ENCODE measurements around the gene RANBP17. TPM values are rescaled to one million over a fixed set of nuclear protein-coding genes. Genes with fewer than 3 reads are reported as not detected.
"Not testable (repeated sequence)": the region's sequence is repeated elsewhere in the genome, so short reads cannot be mapped to it uniquely, and the experiment has no call there.

RANBP17 gene
- total and polyA plus RNA-seq, 2 of the 4 experiments (the other 2 are of a cell fraction) = 8.2 to 29.0 TPM

GRCh38 chr5:171032435-171032973, 170.7 kb downstream of the RANBP17 start:
- in situ Hi-C loops (cut with MboI; ENCODE audit: low sequenced_read_pairs) (no loop called here), intact Hi-C loops (cut with micrococcal nuclease) (no loop called here), dilution Hi-C loops (cut with HindIII; ENCODE audit: low sequenced_read_pairs, unreplicated experiment) (no loop called here)
- Histone ChIP-seq H3K4me3 (ENCODE audit: insufficient read depth, low read depth, low read length) (no peak overlapping the region), H2AK5ac (ENCODE audit: low read depth, low read length) (no peak overlapping the region), H4K91ac (ENCODE audit: insufficient read depth, low read depth, low read length) (no peak overlapping the region), H3K4me2 (ENCODE audit: low read depth, low read length) (no peak overlapping the region), H4K8ac (ENCODE audit: low read depth in 2 of 2, low read length in 2 of 2) (no peak overlapping the region), H3K18ac (ENCODE audit: low read depth, low read length) (no peak overlapping the region), H3K14ac (replicated peaks; ENCODE audit: low read depth, low read length) (no peak overlapping the region), H2AK9ac (replicated peaks; ENCODE audit: low read depth, low read length, poor library complexity) (no peak overlapping the region), H2BK5ac (ENCODE audit: low read depth, low read length, poor library complexity, severe bottlenecking) (no peak overlapping the region), H3K23ac (ENCODE audit: low read depth, low read length) (no peak overlapping the region), H2BK120ac (ENCODE audit: low read depth, low read length) (no peak overlapping the region), H2AFZ (replicated peaks; ENCODE audit: low read length, poor library complexity) (no peak overlapping the region), H3K4ac (ENCODE audit: low read depth, low read length) (no peak overlapping the region), H4K20me1 (ENCODE audit: insufficient read depth, low read length) (no peaks in the 10 kb centered on the region), H3K79me1 (ENCODE audit: low read depth in 1 of 2, low read length in 2 of 2) (no peaks in the 10 kb centered on the region; a peak in 1 of 4 replicates), H3K9me3 (ENCODE audit: control insufficient read depth, insufficient read depth, low read length) (no peaks in the 10 kb centered on the region), H3K9ac (ENCODE audit: low read depth, low read length) (no peak overlapping the region), H3K4me1 (ENCODE audit: control insufficient read depth, insufficient read depth, low read length) (no peaks in the 10 kb centered on the region), H2BK15ac (ENCODE audit: low read depth, low read length) (no peak overlapping the region), H3K36me3 (ENCODE audit: control insufficient read depth, insufficient read depth, low read length) (0 out of 2 replicates have a peak, but pooled peaks cover 1% of the 10 kb centered on the region), H2BK20ac (ENCODE audit: low read depth, low read length) (no peak overlapping the region), H3K56ac (ENCODE audit: extremely low read depth, insufficient read depth, low read length) (no peak overlapping the region), H4K5ac (ENCODE audit: low read depth, low read length) (no peak overlapping the region), H3K27ac (ENCODE audit: insufficient read depth, low read length) (no peak overlapping the region), H3K9me1 (ENCODE audit: insufficient read depth, low read length) (no peaks in the 10 kb centered on the region), H3K27me3 (ENCODE audit: control insufficient read depth, insufficient read depth, low read length) (no peaks in the 10 kb centered on the region)
- TF ChIP-seq ELK1 (IDR thresholded peaks at IDR 0.05; ENCODE audit: borderline replicate concordance, low read depth, low read length) (no peak), RCOR1 (IDR thresholded peaks at IDR 0.05; ENCODE audit: insufficient replicate concordance, low read length) (no peak)
- WGBS, 2 experiments (ENCODE audit: extremely low coverage in 2 of 2, insufficient read length in 1 of 2) = no CpG with 5 or more reads among the region's 2 CpGs
- DNase-seq (no peak), ATAC-seq (ENCODE audit: low read depth) (no peak)
- ChIA-PET CTCF (no interaction called here), POLR2A (ENCODE audit: unreplicated experiment) (no interaction called here)
- BruUV-seq (replicated peaks) = no TSS peak

GRCh38 chr5:171041893-171042292, 180.1 kb downstream of the RANBP17 start:
- H3K9me1 ChIP-seq (ENCODE audit: insufficient read depth, low read length); H2BK20ac ChIP-seq (ENCODE audit: low read depth, low read length); H4K20me1 ChIP-seq (ENCODE audit: insufficient read depth, low read length); H3K56ac ChIP-seq (ENCODE audit: extremely low read depth, insufficient read depth, low read length); H3K9me3 ChIP-seq (ENCODE audit: control insufficient read depth, insufficient read depth, low read length); H2AK5ac ChIP-seq (ENCODE audit: low read depth, low read length); H3K14ac ChIP-seq (replicated peaks; ENCODE audit: low read depth, low read length); intact Hi-C loops (cut with micrococcal nuclease); H2AK9ac ChIP-seq (replicated peaks; ENCODE audit: low read depth, low read length, poor library complexity); H3K4ac ChIP-seq (ENCODE audit: low read depth, low read length); DNase-seq; H3K27me3 ChIP-seq (ENCODE audit: control insufficient read depth, insufficient read depth, low read length); H4K8ac ChIP-seq (ENCODE audit: low read depth in 2 of 2, low read length in 2 of 2); H2AFZ ChIP-seq (replicated peaks; ENCODE audit: low read length, poor library complexity); H3K18ac ChIP-seq (ENCODE audit: low read depth, low read length); H3K23ac ChIP-seq (ENCODE audit: low read depth, low read length); H4K91ac ChIP-seq (ENCODE audit: insufficient read depth, low read depth, low read length); H3K4me1 ChIP-seq (ENCODE audit: control insufficient read depth, insufficient read depth, low read length); H2BK120ac ChIP-seq (ENCODE audit: low read depth, low read length); POLR2A ChIA-PET (ENCODE audit: unreplicated experiment); CTCF ChIA-PET; in situ Hi-C loops (cut with MboI; ENCODE audit: low sequenced_read_pairs); H3K4me2 ChIP-seq (ENCODE audit: low read depth, low read length); ATAC-seq (ENCODE audit: low read depth); H3K9ac ChIP-seq (ENCODE audit: low read depth, low read length); H4K5ac ChIP-seq (ENCODE audit: low read depth, low read length); H3K27ac ChIP-seq (ENCODE audit: insufficient read depth, low read length); H3K79me1 ChIP-seq (ENCODE audit: low read depth in 1 of 2, low read length in 2 of 2); dilution Hi-C loops (cut with HindIII; ENCODE audit: low sequenced_read_pairs, unreplicated experiment); H2BK15ac ChIP-seq (ENCODE audit: low read depth, low read length); H3K36me3 ChIP-seq (ENCODE audit: control insufficient read depth, insufficient read depth, low read length); BruUV-seq (replicated peaks); H2BK5ac ChIP-seq (ENCODE audit: low read depth, low read length, poor library complexity, severe bottlenecking); H3K4me3 ChIP-seq (ENCODE audit: insufficient read depth, low read depth, low read length): not testable (repeated sequence)
- WGBS, 2 experiments (ENCODE audit: extremely low coverage in 2 of 2, insufficient read length in 1 of 2) = no CpG with 5 or more reads among the region's 2 CpGs

Data from IMR-90 (cell line).